B cell (primary cell): Measurements from ENCODE around the gene APCDD1L. TPM values are rescaled to one million over a fixed set of nuclear protein-coding genes. Genes with fewer than 3 reads are reported as not detected.

Experiments
- ATAC-seq: fragments of 200-7000 bp; cut with Tn5 transposase; one replicate; pipeline ENCODE4 v1.10.0; 2021; ENCODE audit warnings: low read depth, mild to moderate bottlenecking, moderate number of reproducible peaks, moderate library complexity
- CTCF ChIA-PET: fragments of 350-600 bp; sonication (Branson Sonifier 250); formaldehyde crosslinking; loops from one replicate; lab custom pipeline; 2021; ENCODE audit warnings: antibody characterized with exemption, inconsistent platforms; lab: Charles Lee
- POLR2A ChIA-PET: fragments of 350-600 bp; sonication (Branson Sonifier 250); formaldehyde crosslinking; loops from one replicate; lab custom pipeline; 2021; ENCODE audit warnings: antibody characterized with exemption; lab: Charles Lee
- DNase-seq: peaks from one replicate; pipeline ENCODE4 v3.0.0; 2013
- H2AFZ ChIP-seq: 2 replicates; pipeline ENCODE4 v1.6.1; 2012; ENCODE audit warnings: mild to moderate bottlenecking, low read depth, low read length; ENCODE audit not compliant: insufficient read depth, poor library complexity, severe bottlenecking
- H3K27ac ChIP-seq, 2 donors: 1 replicate in 1 of 2; 2 replicates in 1 of 2; pipeline ENCODE4 v1.5.1; 2012 to 2013; ENCODE audit warnings: low read length in 2 of 2, mild to moderate bottlenecking in 2 of 2, moderate library complexity in 1 of 2
- H3K27me3 ChIP-seq, 4 experiments: fragments of 200-600 bp in 1 of 4; sonication (generic) in 1 of 4; replicated peaks in 1 of 4; 1 replicate in 2 of 4; 2 replicates in 2 of 4; pipeline versions ENCODE4 v1.6.1 to v1.7.0; 2013 to 2016; ENCODE audit warnings: low read length in 3 of 4, mild to moderate bottlenecking in 2 of 4, mixed read lengths in 1 of 4, moderate library complexity in 1 of 4; ENCODE audit not compliant: insufficient read depth in 4 of 4, control insufficient read depth in 3 of 4; ENCODE audit errors: control extremely low read depth in 1 of 4
- H3K36me3 ChIP-seq, 2 experiments: replicated peaks in 1 of 2; 1 replicate in 1 of 2; 2 replicates in 1 of 2; pipeline versions ENCODE4 v1.6.1 to v1.7.1; 2013; ENCODE audit warnings: low read length in 1 of 2; ENCODE audit not compliant: insufficient read depth in 2 of 2, control insufficient read depth in 1 of 2; ENCODE audit errors: control extremely low read depth in 1 of 2, extremely low read depth in 1 of 2
- H3K4me1 ChIP-seq, 2 donors: fragments of 200-600 bp in 1 of 2; sonication (generic) in 1 of 2; 1 replicate in 1 of 2; 2 replicates in 1 of 2; pipeline versions ENCODE4 v1.5.1 to v1.6.1; 2013 to 2017; ENCODE audit warnings: low read length in 2 of 2; ENCODE audit not compliant: control insufficient read depth in 2 of 2, insufficient read depth in 2 of 2
- H3K4me2 ChIP-seq: replicated peaks from 2 replicates; pipeline ENCODE3; 2012; ENCODE audit warnings: mild to moderate bottlenecking, low read depth, low read length; ENCODE audit not compliant: poor library complexity, severe bottlenecking
- H3K4me3 ChIP-seq, 5 experiments: fragments of 200-600 bp in 1 of 5; sonication (generic) in 1 of 5; 1 replicate in 3 of 5; 2 replicates in 2 of 5; pipeline versions ENCODE4 v1.5.1 to v1.7.0; 2011 to 2016; ENCODE audit warnings: low read length in 4 of 5, mild to moderate bottlenecking in 4 of 5, low read depth in 2 of 5, control low read depth in 1 of 5, moderate library complexity in 1 of 5; ENCODE audit not compliant: insufficient read depth in 1 of 5; ENCODE audit errors: control extremely low read depth in 1 of 5, extremely low read depth in 1 of 5
- H3K79me2 ChIP-seq: fragments of 200-600 bp; sonication (generic); one replicate; pipeline ENCODE4 v1.6.0; 2016; ENCODE audit warnings: low read length; ENCODE audit not compliant: control insufficient read depth, insufficient read depth
- H3K9ac ChIP-seq: fragments of 200-600 bp; sonication (generic); 2 replicates; pipeline ENCODE4 v1.6.1; 2017; ENCODE audit warnings: mild to moderate bottlenecking, low read length, moderate library complexity
- H3K9me3 ChIP-seq, 3 donors: one replicate each; pipeline versions ENCODE4 v1.6.1 to v1.7.1; 2013; ENCODE audit warnings: low read length in 2 of 3; ENCODE audit not compliant: control insufficient read depth in 2 of 3, insufficient read depth in 1 of 3; ENCODE audit errors: control extremely low read depth in 1 of 3
- H4K20me1 ChIP-seq: 2 replicates; pipeline ENCODE4 v1.6.0; 2012; ENCODE audit warnings: mild to moderate bottlenecking, low read length; ENCODE audit not compliant: insufficient read depth, control insufficient read depth, poor library complexity, severe bottlenecking
- H3K27ac Mint-ChIP-seq: one replicate; pipeline ENCODE4 v1.8.0; 2021; ENCODE audit warnings: mixed read lengths
- H3K27me3 Mint-ChIP-seq: one replicate; pipeline ENCODE4 v1.8.0; 2021; ENCODE audit warnings: mixed read lengths
- H3K4me1 Mint-ChIP-seq: one replicate; pipeline ENCODE4 v1.8.0; 2021; ENCODE audit warnings: mixed read lengths
- H3K4me3 Mint-ChIP-seq: one replicate; pipeline ENCODE4 v1.8.0; 2021; ENCODE audit warnings: mixed read lengths
- H3K9me3 Mint-ChIP-seq: one replicate; pipeline ENCODE4 v1.8.0; 2022; ENCODE audit warnings: mixed read lengths; ENCODE audit not compliant: insufficient read depth
- EZH2 ChIP-seq: IDR thresholded peaks from 2 replicates; pipeline ENCODE4 v1.6.1; 2012; ENCODE audit warnings: borderline replicate concordance, low read depth, mild to moderate bottlenecking, moderate library complexity, low read length; ENCODE audit not compliant: insufficient read depth, poor library complexity, severe bottlenecking
- WGBS: methylation state at CpG from one replicate; pipeline ENCODE4 v1.1.5; 2013; ENCODE audit warnings: missing lambda C conversion rate; ENCODE audit not compliant: insufficient coverage; 5-methylcytosine and 5-hydroxymethylcytosine counted together
- intact Hi-C: fragments of 100-400 bp; cut with micrococcal nuclease; formaldehyde crosslinking; loops from one replicate; pipeline ENCODE4 v1.10.0; 2022
- polyA plus RNA-seq: library from polyadenylated mRNA; depleted of rRNA; stranded (reverse); fragments of >200 nt; gene quantifications from 2 replicates; pipeline ENCODE4 v1.2.3, GENCODE V29; 2012
- total RNA-seq, 2 donors: library from RNA; stranded (reverse); fragments of 120-200 nt in 1 of 2; gene quantifications; 1 replicate in 1 of 2; 2 replicates in 1 of 2; pipeline versions ENCODE4 v1.2.3 to v1.2.4, GENCODE V29; 2013 to 2022
- TF ChIP-seq, protein P1 (sequence below): fragments of 200-600 bp; IDR thresholded peaks from one replicate; pipeline ENCODE4 v1.8.0; 2022; ENCODE audit warnings: antibody characterized with exemption, mild to moderate bottlenecking

The APCDD1L gene
- total and polyA plus RNA-seq, 2 donors (not counting 1 experiment from before 2014, with no cell fraction given) = not detected

DNA sequence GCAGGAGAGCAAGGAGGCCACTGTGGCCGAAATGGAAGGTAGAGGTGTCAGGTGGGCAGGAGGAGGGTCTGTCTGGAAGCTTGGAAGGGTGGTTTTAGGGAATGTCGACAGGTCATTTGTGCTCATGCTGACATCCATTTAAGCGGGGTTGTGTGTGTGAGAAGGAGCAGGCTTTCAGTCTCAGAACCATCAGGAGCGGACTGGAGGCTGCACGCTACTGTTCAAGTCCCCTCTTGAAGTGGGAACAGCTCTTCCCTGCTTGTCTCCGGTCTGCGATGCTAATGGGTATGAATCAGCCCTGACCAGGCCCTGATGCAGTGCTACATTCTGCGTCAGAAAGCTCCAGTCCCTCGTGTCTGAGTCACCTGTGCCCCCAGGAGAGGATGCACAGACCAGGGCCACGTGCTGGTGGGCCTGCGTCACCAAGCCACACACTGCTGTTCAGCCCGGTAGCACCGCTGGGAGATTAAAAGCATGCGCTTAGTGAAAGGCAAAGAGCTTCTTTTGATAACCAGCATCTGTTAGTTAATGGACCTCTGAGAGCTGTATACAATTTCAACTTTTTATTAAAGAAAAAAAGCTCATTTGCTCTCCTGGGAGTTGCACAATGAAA is 58.0 kb downstream of the APCDD1L start:
- Histone ChIP-seq H3K4me2 (no peak overlapping the region), H3K27me3 (peaks cover 0 to 7% (median 0%) of the 10 kb centered on the region in 4 experiments), H2AFZ (no peak overlapping the region), H3K4me3 (no peak overlapping the region), H3K36me3 (no peaks in the 10 kb centered on the region), H3K79me2 (no peaks in the 10 kb centered on the region), H3K9me3 (peaks cover 0 to 5% (median 2%) of the 10 kb centered on the region in 3 donors), H4K20me1 (peaks cover 11% of the 10 kb centered on the region), H3K4me1 (peaks cover 20 to 21% of the 10 kb centered on the region in 2 donors), H3K27ac (no peak overlapping the region), H3K9ac (no peak overlapping the region)
- ATAC-seq (no peak), DNase-seq (no peak)
- ChIA-PET CTCF (no interaction called here), POLR2A (no interaction called here)
- H3K4me3 Mint-ChIP-seq = no peak overlapping the region
- intact Hi-C loops = loop anchor here (5.0 kb wide), 1 partner anchor 150 kb away; the partner anchor contains the start of gene RAB22A
- peaks cover 5% of the 10 kb centered on the region for H3K9me3 Mint-ChIP-seq
- WGBS = 94% methylated on average over 12 of the region's 14 CpGs
- no peak for TF ChIP-seq EZH2
- TF ChIP-seq, protein P1, sequence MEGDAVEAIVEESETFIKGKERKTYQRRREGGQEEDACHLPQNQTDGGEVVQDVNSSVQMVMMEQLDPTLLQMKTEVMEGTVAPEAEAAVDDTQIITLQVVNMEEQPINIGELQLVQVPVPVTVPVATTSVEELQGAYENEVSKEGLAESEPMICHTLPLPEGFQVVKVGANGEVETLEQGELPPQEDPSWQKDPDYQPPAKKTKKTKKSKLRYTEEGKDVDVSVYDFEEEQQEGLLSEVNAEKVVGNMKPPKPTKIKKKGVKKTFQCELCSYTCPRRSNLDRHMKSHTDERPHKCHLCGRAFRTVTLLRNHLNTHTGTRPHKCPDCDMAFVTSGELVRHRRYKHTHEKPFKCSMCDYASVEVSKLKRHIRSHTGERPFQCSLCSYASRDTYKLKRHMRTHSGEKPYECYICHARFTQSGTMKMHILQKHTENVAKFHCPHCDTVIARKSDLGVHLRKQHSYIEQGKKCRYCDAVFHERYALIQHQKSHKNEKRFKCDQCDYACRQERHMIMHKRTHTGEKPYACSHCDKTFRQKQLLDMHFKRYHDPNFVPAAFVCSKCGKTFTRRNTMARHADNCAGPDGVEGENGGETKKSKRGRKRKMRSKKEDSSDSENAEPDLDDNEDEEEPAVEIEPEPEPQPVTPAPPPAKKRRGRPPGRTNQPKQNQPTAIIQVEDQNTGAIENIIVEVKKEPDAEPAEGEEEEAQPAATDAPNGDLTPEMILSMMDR = no peak
- H3K4me1 Mint-ChIP-seq = peaks cover 30% of the 10 kb centered on the region
- no peak overlapping the region for H3K27ac Mint-ChIP-seq
- no peaks in the 10 kb centered on the region for H3K27me3 Mint-ChIP-seq

DNA sequence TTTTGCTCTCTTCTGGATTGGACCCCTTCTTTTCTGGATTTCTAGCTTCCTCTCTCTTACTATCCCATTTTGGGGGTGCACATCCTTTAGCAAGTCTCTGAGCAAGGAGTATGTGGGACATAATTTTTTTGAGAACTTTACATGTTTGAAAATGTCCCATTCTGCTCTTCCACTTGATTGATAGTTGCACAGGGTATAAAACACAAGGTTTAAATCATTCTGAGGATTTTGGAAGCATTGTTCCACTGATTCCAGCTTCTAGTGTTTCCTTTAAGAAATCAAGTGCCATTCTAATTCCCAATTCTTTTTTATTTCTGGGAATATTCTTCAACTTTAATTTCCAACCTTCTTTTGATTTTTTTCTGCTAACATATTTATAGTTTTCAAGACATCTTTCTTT is 60.7 kb downstream of the APCDD1L start:
- Mint-ChIP-seq H3K27ac (no peak overlapping the region), H3K4me1 (peaks cover 33% of the 10 kb centered on the region), H3K4me3 (no peak overlapping the region), H3K9me3 (peaks cover 5% of the 10 kb centered on the region), H3K27me3 (no peaks in the 10 kb centered on the region)
- Histone ChIP-seq H3K27me3 (no peaks in the 10 kb centered on the region), H3K36me3 (no peaks in the 10 kb centered on the region), H3K9me3 (peaks cover 0 to 5% (median 0%) of the 10 kb centered on the region in 3 donors), H3K9ac (no peak overlapping the region), H3K27ac (no peak overlapping the region), H2AFZ (no peak overlapping the region), H3K4me3 (no peak overlapping the region), H3K79me2 (no peaks in the 10 kb centered on the region), H4K20me1 (peaks cover 5% of the 10 kb centered on the region), H3K4me1 (peaks cover 16 to 21% of the 10 kb centered on the region in 2 donors), H3K4me2 (no peak overlapping the region)
- ChIA-PET CTCF (interaction anchor here (0.6 kb wide), 1 partner anchor 49 kb away, joined by 5 read pairs; no protein-coding TSS in a partner anchor), POLR2A (no interaction called here)
- ATAC-seq (no peak), DNase-seq (no peak)
- intact Hi-C loops = no loop called here
- TF ChIP-seq, protein P1 = no peak
- TF ChIP-seq EZH2 = no peak
